Activated CD4-positive, alpha-beta T cell treated with anti-CD3 and anti-CD28 coated beads, Interleukin-2, Interleukin-6, amounts not matched to agents 100 ng/mL and 50 ng/mL, durations not matched to agents 16 hours and 8 hours (primary cell): ENCODE results near the gene ZNFX1.
"Not testable (repeated sequence)": the region's sequence is repeated elsewhere in the genome, so short reads cannot be mapped to it uniquely, and the experiment has no call there.

Experiments
- DNase-seq: peaks from one replicate; pipeline ENCODE4 v3.0.0-alpha.2; 2020

The ZNFX1 gene

GRCh38 chr20:49203746-49204145 lies 74.1 kb downstream of the ZNFX1 start:
- DNase-seq = no peak

- no peak for DNase-seq
Measured at GRCh38 chr20:49203011-49203410, 74.8 kb downstream of the ZNFX1 start.

DNA sequence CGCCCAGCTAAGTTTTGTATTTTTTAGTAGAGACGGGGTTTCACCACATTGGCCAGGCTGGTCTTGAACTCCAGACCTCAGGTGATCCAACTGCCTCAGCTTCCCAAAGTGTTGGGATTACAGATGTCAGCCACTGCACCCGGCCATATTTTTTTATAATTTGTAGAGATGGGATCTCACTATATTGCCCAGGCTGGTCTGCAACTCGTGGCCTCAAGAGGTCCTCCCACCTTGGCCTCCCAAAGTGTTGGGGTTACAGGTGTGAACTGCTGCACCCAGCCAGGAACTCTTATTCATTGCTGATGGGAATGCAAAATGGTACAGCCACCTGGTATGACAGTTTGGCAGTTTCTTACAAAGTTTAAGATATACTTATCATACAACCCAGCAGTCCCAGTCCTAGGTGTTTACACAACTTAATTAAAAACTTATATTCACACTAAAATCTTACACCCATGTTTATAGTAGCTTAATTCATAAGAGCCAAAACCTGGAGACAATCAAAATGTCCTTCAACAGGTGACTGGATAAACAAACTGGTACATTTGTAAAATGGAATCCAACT lies 78.0 kb downstream of the ZNFX1 start:
- DNase-seq = no peak

DNA sequence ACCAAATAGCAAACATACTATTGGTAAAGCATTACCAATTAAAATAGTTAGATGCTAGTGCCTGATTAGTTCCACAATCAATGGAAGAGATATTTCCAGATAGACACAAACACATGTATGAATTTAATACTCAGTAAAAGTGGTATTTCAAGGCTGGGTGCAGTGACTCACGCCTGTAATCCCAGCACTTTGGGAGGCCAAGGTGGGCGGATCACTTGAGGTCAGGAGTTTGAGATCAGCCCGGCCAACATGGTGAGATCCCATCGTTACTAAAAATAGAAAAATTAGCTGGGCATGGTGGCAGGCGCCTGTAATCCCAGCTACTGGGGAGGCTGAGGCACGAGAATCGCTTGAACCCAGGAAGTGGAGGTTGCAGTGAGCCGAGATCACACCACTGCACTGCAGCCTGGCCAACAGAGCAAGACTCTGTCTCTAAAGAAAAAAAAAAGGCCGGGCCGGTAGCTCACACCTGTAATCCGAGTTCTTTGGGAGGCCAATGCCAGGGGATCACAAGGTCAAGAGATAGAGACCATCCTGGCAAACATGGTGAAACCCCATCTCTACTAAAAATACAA lies 84.8 kb downstream of the ZNFX1 start:
- DNase-seq = not testable (repeated sequence)
